Testis (tissue), 2 donors: ENCODE data around the gene TYR.
"Not testable (repeated sequence)": the region's sequence is repeated elsewhere in the genome, so short reads cannot be mapped to it uniquely, and the experiment has no call there.

Experiments used
- CTCF ChIP-seq, 3 experiments: fragments of 450-650 bp in 2 of 3; fragments of 200-600 bp in 1 of 3; sonication (generic) in 1 of 3; IDR thresholded peaks; one replicate each; pipeline ENCODE4 v1.5.1; 2016 to 2019; ENCODE audit warnings: antibody characterized with exemption in 3 of 3, mild to moderate bottlenecking in 2 of 3, moderate library complexity in 1 of 3
- POLR2A ChIP-seq: fragments of 450-650 bp; IDR thresholded peaks from one replicate; pipeline ENCODE4 v1.6.1; 2017; ENCODE audit warnings: antibody characterized with exemption, mild to moderate bottlenecking, moderate library complexity

GRCh38 chr11:89308272-89308671 is 130.6 kb downstream of the TYR start:
- TF ChIP-seq CTCF (IDR thresholded peaks at IDR 0.05); POLR2A: not testable (repeated sequence)
